Prostate gland (tissue), 2 donors: ENCODE results near the gene SPTBN4. TPM values are rescaled to one million over a fixed set of nuclear protein-coding genes. Genes with fewer than 3 reads are reported as not detected.

ENCODE experiments used
- DNase-seq: peaks from one replicate; pipeline ENCODE4 v3.0.0-alpha.2; 2019; ENCODE audit warnings: low spot score
- H3K27ac ChIP-seq, 2 donors: fragments of 200-600 bp; sonication (generic); 2 replicates each; pipeline ENCODE4 v1.5.1; 2017 to 2019
- H3K27me3 ChIP-seq: fragments of 200-600 bp; sonication (generic); replicated peaks from 2 replicates; pipeline ENCODE4 v1.5.1; 2019; ENCODE audit not compliant: insufficient read depth
- H3K36me3 ChIP-seq, 2 donors: fragments of 200-600 bp; sonication (generic); 1 replicate in 1 of 2; 2 replicates in 1 of 2; pipeline versions ENCODE4 v1.5.1 to v1.8.1; 2017 to 2019
- H3K4me1 ChIP-seq: fragments of 200-600 bp; sonication (generic); replicated peaks from 2 replicates; pipeline ENCODE4 v1.5.1; 2019
- H3K4me3 ChIP-seq, 2 donors: fragments of 200-600 bp; sonication (generic); 2 replicates each; pipeline ENCODE4 v1.5.1; 2017 to 2019
- H3K9me3 ChIP-seq: fragments of 200-600 bp; sonication (generic); 2 replicates; pipeline ENCODE4 v1.5.1; 2017
- CTCF ChIP-seq, 4 experiments: fragments of 200-600 bp in 2 of 4; fragments of 450-650 bp in 2 of 4; sonication (generic) in 2 of 4; IDR thresholded peaks; 1 replicate in 3 of 4; 2 replicates in 1 of 4; pipeline ENCODE4 v1.5.1; 2016 to 2019; ENCODE audit warnings: antibody characterized with exemption in 4 of 4, mild to moderate bottlenecking in 2 of 4, moderate library complexity in 2 of 4
- POLR2A ChIP-seq: fragments of 450-650 bp; IDR thresholded peaks from one replicate; pipeline ENCODE4 v1.6.1; 2016; ENCODE audit warnings: antibody characterized with exemption, mild to moderate bottlenecking
- POLR2AphosphoS5 ChIP-seq: sonication (generic); formaldehyde crosslinking; IDR thresholded peaks from one replicate; pipeline ENCODE4 v1.6.1; 2017; ENCODE audit warnings: antibody characterized with exemption
- WGBS: methylation state at CpG from one replicate; pipeline ENCODE4 v1.1.5; 2018; 5-methylcytosine and 5-hydroxymethylcytosine counted together
- intact Hi-C: fragments of 100-400 bp; cut with DNase I; formaldehyde crosslinking; loops from one replicate; pipeline ENCODE4 v1.14.2; 2022
- total RNA-seq, 2 donors: library from RNA; depleted of rRNA; stranded (reverse); fragments of >200 nt; gene quantifications; one replicate each; pipeline ENCODE4 v1.1.0, GENCODE V29; 2016

SPTBN4 gene
- total RNA-seq, 2 donors from 2014 or later = 5.2 to 21.9 TPM

DNA sequence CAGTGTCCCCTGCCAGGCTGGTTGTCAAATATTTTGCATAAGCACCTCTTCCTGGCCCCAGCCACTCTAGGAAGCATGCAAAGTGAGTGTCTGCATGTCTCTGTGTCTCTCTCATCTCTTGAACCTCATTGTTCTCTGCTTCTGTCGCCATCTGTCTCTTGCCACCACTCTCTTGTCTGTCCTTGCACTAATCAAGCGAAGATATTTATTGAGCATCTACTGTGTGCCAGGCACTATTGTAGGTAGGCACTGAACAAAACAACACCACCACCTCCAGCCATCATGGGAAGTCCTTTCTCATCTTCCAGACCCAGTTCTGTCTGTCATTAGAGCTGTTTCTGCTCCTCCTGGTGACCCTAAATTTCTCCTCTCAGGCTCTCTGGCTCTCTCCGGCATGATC is 57.9 kb downstream of the SPTBN4 start:
- H3K9me3 ChIP-seq = no peaks in the 10 kb centered on the region
- intact Hi-C loops = loop anchor here (5.0 to 10.0 kb wide), 3 partner anchors 60 to 108 kb away; partner anchors contain the start of genes BLVRB and SPTBN4
- H3K4me3 ChIP-seq = no peak overlapping the region
- H3K27me3 ChIP-seq = no peaks in the 10 kb centered on the region
- no peak for TF ChIP-seq POLR2A
- no peak for TF ChIP-seq CTCF (IDR thresholded peaks at IDR 0.05)
- TF ChIP-seq POLR2AphosphoS5 = no peak
- no peak for DNase-seq
- H3K4me1 ChIP-seq = no peaks in the 10 kb centered on the region
- H3K27ac ChIP-seq = no peak overlapping the region
- H3K36me3 ChIP-seq = no peaks in the 10 kb centered on the region
- WGBS = 99% methylated on average over 3 of the region's 3 CpGs

GRCh38 chr19:40525234-40526051 is 58.6 kb downstream of the SPTBN4 start:
- H3K36me3 ChIP-seq = no peaks in the 10 kb centered on the region
- H3K27me3 ChIP-seq = no peaks in the 10 kb centered on the region
- no peak overlapping the region for H3K27ac ChIP-seq
- no peak for DNase-seq
- intact Hi-C loops = loop anchor here (5.0 to 10.0 kb wide), 3 partner anchors 61 to 107 kb away; partner anchors contain the start of genes BLVRB and SPTBN4
- H3K4me1 ChIP-seq = no peaks in the 10 kb centered on the region
- WGBS = 44% methylated on average over 12 of the region's 12 CpGs
- H3K4me3 ChIP-seq = no peak overlapping the region
- H3K9me3 ChIP-seq = no peaks in the 10 kb centered on the region
- TF ChIP-seq POLR2A (no peak), POLR2AphosphoS5 (no peak), CTCF (IDR thresholded peaks at IDR 0.05) (no peak)

DNA sequence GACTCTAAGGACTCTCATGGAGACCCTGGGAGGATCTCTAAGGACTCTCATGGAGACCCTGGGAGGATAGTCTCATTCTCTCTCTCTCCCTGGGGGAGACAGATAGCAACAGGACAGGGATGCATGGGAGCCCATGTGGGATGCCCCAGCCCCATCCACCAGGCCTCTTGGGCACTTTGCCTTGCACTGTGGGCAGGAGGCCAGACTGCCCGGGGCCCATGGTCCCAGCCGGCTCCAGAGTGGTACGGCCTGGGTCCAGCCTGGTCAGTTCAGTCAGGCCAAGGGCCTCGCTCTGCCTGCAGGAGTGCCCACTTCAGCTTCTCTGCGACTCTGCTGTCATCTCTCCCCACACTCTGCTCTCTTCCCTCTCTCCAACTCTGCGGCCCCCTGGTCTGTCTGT is 61.3 kb downstream of the SPTBN4 start:
- no peak for TF ChIP-seq POLR2A
- no peak for TF ChIP-seq CTCF (IDR thresholded peaks at IDR 0.05)
- intact Hi-C loops = loop anchor here (5.0 to 10.0 kb wide), 3 partner anchors 63 to 104 kb away; partner anchors contain the start of genes BLVRB and SPTBN4
- no peaks in the 10 kb centered on the region for H3K27me3 ChIP-seq
- H3K9me3 ChIP-seq = no peaks in the 10 kb centered on the region
- no peaks in the 10 kb centered on the region for H3K4me1 ChIP-seq
- no peak for DNase-seq
- no peak overlapping the region for H3K27ac ChIP-seq
- no peaks in the 10 kb centered on the region for H3K36me3 ChIP-seq
- 87% methylated on average over 6 of the region's 6 CpGs for WGBS
- no peak overlapping the region for H3K4me3 ChIP-seq

- no peak overlapping the region for H3K4me3 ChIP-seq
- 71% methylated on average over 14 of the region's 14 CpGs for whole genome bisulfite sequencing
- no peaks in the 10 kb centered on the region for H3K36me3 ChIP-seq
- no peaks in the 10 kb centered on the region for H3K4me1 ChIP-seq
- H3K9me3 ChIP-seq = no peaks in the 10 kb centered on the region
- H3K27ac ChIP-seq = no peak overlapping the region
- TF ChIP-seq POLR2A (no peak), CTCF (IDR thresholded peaks at IDR 0.05) (no peak), POLR2AphosphoS5 (no peak)
- DNase-seq = no peak
- no peaks in the 10 kb centered on the region for H3K27me3 ChIP-seq
- intact Hi-C loops = loop anchor here (5.0 to 10.0 kb wide), 3 partner anchors 64 to 104 kb away; partner anchors contain the start of genes BLVRB and SPTBN4
These were observed 61.8 kb downstream of the SPTBN4 start for GRCh38 chr19:40528533-40529092.
